Neural cell (in vitro differentiated cells): ENCODE data around the gene CACNA1I. TPM values are rescaled to one million over a fixed set of nuclear protein-coding genes. Genes with fewer than 3 reads are reported as not detected.

Experiments used
- H2AFZ ChIP-seq: fragments of 200-600, 300-800 bp; sonication (generic), shearing (Covaris generic); 2 replicates; pipeline ENCODE4 v1.6.0; 2014; ENCODE audit warnings: low read depth, mild to moderate bottlenecking, antibody characterized with exemption, low read length, moderate library complexity
- H3F3A ChIP-seq: fragments of 200-600 bp; shearing (Covaris generic); 2 replicates; pipeline ENCODE4 v1.6.1; 2016; ENCODE audit warnings: mild to moderate bottlenecking, moderate library complexity, mixed read lengths, antibody characterized with exemption, low read length; ENCODE audit not compliant: insufficient read depth, poor library complexity, severe bottlenecking
- H3K27ac ChIP-seq: fragments of 200-600, 300-800 bp; sonication (generic), shearing (Covaris generic); 2 replicates; pipeline ENCODE4 v1.5.1; 2014; ENCODE audit warnings: mild to moderate bottlenecking, low read length, moderate library complexity
- H3K27me3 ChIP-seq: fragments of 300-800, 200-600 bp; sonication (generic), shearing (Covaris generic); 2 replicates; pipeline ENCODE4 v1.6.0; 2014; ENCODE audit warnings: mild to moderate bottlenecking, low read depth, low read length, moderate library complexity; ENCODE audit not compliant: insufficient read depth
- H3K36me3 ChIP-seq: fragments of 300-800, 200-600 bp; sonication (generic), shearing (Covaris generic); 2 replicates; pipeline ENCODE4 v1.5.1; 2014; ENCODE audit warnings: mild to moderate bottlenecking, antibody characterized with exemption, low read length, moderate library complexity; ENCODE audit not compliant: insufficient read depth
- H3K4me2 ChIP-seq: fragments of 300-800, 200-600 bp; sonication (generic), shearing (Covaris generic); 2 replicates; pipeline ENCODE4 v1.6.0; 2014; ENCODE audit warnings: mild to moderate bottlenecking, low read length
- H3K4me3 ChIP-seq: fragments of 300-800, 200-600 bp; sonication (generic), shearing (Covaris generic); 2 replicates; pipeline ENCODE4 v1.5.1; 2014; ENCODE audit warnings: mild to moderate bottlenecking, low read length, moderate library complexity
- H3K79me2 ChIP-seq: fragments of 200-600 bp; shearing (Covaris generic); replicated peaks from 2 replicates; pipeline ENCODE4 v1.6.0; 2014; ENCODE audit warnings: mild to moderate bottlenecking, low read length, moderate library complexity; ENCODE audit not compliant: insufficient read depth
- H3K9ac ChIP-seq: fragments of 300-800, 200-600 bp; sonication (generic), shearing (Covaris generic); 2 replicates; pipeline ENCODE4 v1.6.1; 2016; ENCODE audit warnings: mild to moderate bottlenecking, low read length, mixed read lengths
- H3K9me2 ChIP-seq: fragments of 200-600 bp; shearing (Covaris generic); 2 replicates; pipeline ENCODE4 v1.6.1; 2016; ENCODE audit warnings: mild to moderate bottlenecking, low read length, mixed read lengths; ENCODE audit not compliant: insufficient read depth
- H3K9me3 ChIP-seq: fragments of 200-600, 300-800 bp; sonication (generic), shearing (Covaris generic); 2 replicates; pipeline ENCODE4 v1.6.1; 2016; ENCODE audit warnings: mild to moderate bottlenecking, mixed run types, low read length, moderate library complexity, mixed read lengths
- H4K20me1 ChIP-seq: fragments of 200-600 bp; shearing (Covaris generic); 2 replicates; pipeline ENCODE4 v1.6.1; 2016; ENCODE audit warnings: mild to moderate bottlenecking, mixed run types; ENCODE audit not compliant: insufficient read depth
- CTCF ChIP-seq: fragments of 450-650 bp; IDR thresholded peaks from 2 replicates; pipeline ENCODE4 v1.5.1; 2014; ENCODE audit warnings: antibody characterized with exemption, mild to moderate bottlenecking, moderate library complexity; ENCODE audit not compliant: poor library complexity, severe bottlenecking
- EP300 ChIP-seq: fragments of 450-650 bp; conservative IDR thresholded peaks from 2 replicates; pipeline ENCODE4 v1.6.1; 2014; ENCODE audit warnings: antibody characterized with exemption, mild to moderate bottlenecking, moderate library complexity; ENCODE audit not compliant: poor library complexity, severe bottlenecking
- EZH2 ChIP-seq: fragments of 200-600, 300-800 bp; shearing (Covaris generic), sonication (generic); IDR thresholded peaks from 2 replicates; pipeline ENCODE4 v1.6.1; 2014; ENCODE audit warnings: antibody characterized with exemption, low read length, borderline replicate concordance, mild to moderate bottlenecking; ENCODE audit not compliant: insufficient read depth, poor library complexity, severe bottlenecking
- MXI1 ChIP-seq: fragments of 450-650 bp; conservative IDR thresholded peaks from 2 replicates; pipeline ENCODE4 v1.6.1; 2014; ENCODE audit warnings: antibody characterized with exemption, mild to moderate bottlenecking; ENCODE audit not compliant: poor library complexity, severe bottlenecking
- POLR2AphosphoS5 ChIP-seq: IDR thresholded peaks from 2 replicates; pipeline ENCODE4 v1.6.1; 2012
- RAD21 ChIP-seq: fragments of 450-650 bp; conservative IDR thresholded peaks from 2 replicates; pipeline ENCODE4 v1.6.1; 2014; ENCODE audit warnings: antibody characterized with exemption, mild to moderate bottlenecking, moderate library complexity
- REST ChIP-seq: IDR thresholded peaks from 2 replicates; pipeline ENCODE4 v1.6.1; 2012; ENCODE audit warnings: borderline replicate concordance
- SMC3 ChIP-seq: fragments of 450-650 bp; conservative IDR thresholded peaks from 2 replicates; pipeline ENCODE4 v1.6.1; 2014; ENCODE audit warnings: antibody characterized with exemption, mild to moderate bottlenecking, moderate library complexity; ENCODE audit not compliant: poor library complexity
- TAF1 ChIP-seq: IDR thresholded peaks from 2 replicates; pipeline ENCODE4 v1.6.1; 2012; ENCODE audit warnings: low read depth
- polyA plus RNA-seq: library from polyadenylated mRNA; depleted of rRNA; stranded (reverse); fragments of >200 nt; gene quantifications from 2 replicates; pipeline ENCODE4 v1.2.3, GENCODE V29; 2014

The CACNA1I gene
- polyA plus RNA-seq, 1 donor from 2014 or later, result 1.9 TPM

GRCh38 chr22:39669432-39669831, 98.9 kb downstream of the CACNA1I start:
- H3K27ac ChIP-seq, result no peak overlapping the region
- H3K9me3 ChIP-seq, result peaks cover 19% of the 10 kb centered on the region
- no peak overlapping the region for H3K4me3 ChIP-seq
- no peak overlapping the region for H3K9ac ChIP-seq
- no peak overlapping the region for H3K4me2 ChIP-seq
- no peaks in the 10 kb centered on the region for H3K79me2 ChIP-seq
- H3K27me3 ChIP-seq, result peaks cover 2% of the 10 kb centered on the region
- TF ChIP-seq EZH2 (no peak), TAF1 (no peak), EP300 (no peak), POLR2AphosphoS5 (no peak), SMC3 (no peak), REST (no peak), MXI1 (no peak), RAD21 (no peak), CTCF (no peak)
- no peaks in the 10 kb centered on the region for H3K9me2 ChIP-seq
- no peaks in the 10 kb centered on the region for H3K36me3 ChIP-seq
- H4K20me1 ChIP-seq, result no peaks in the 10 kb centered on the region
- no peaks in the 10 kb centered on the region for H3F3A ChIP-seq
- no peak overlapping the region for H2AFZ ChIP-seq

GRCh38 chr22:39671936-39672335, 101.4 kb downstream of the CACNA1I start:
- Histone ChIP-seq H2AFZ (no peak overlapping the region), H3K4me3 (no peak overlapping the region), H4K20me1 (no peaks in the 10 kb centered on the region), H3K27ac (no peak overlapping the region), H3F3A (no peaks in the 10 kb centered on the region), H3K27me3 (no peaks in the 10 kb centered on the region), H3K9ac (no peak overlapping the region), H3K36me3 (no peaks in the 10 kb centered on the region), H3K79me2 (no peaks in the 10 kb centered on the region), H3K9me2 (no peaks in the 10 kb centered on the region), H3K4me2 (no peak overlapping the region), H3K9me3 (peaks cover 19% of the 10 kb centered on the region)
- TF ChIP-seq REST (no peak), POLR2AphosphoS5 (no peak), SMC3 (no peak), RAD21 (no peak), MXI1 (no peak), TAF1 (no peak), EP300 (no peak), CTCF (no peak), EZH2 (no peak)
